Stimulated activated naive CD8-positive, alpha-beta T cell treated with anti-CD3 and anti-CD28 coated beads, Interleukin-15, Interleukin-2, amounts not matched to agents 100 U/mL and 50 U/mL, for 24 hours (primary cell): ENCODE data around the gene DPYSL4.
A peak's percentile ranks its signal among the peaks of the same experiment; 100 is the strongest.

Experiments
- ATAC-seq: fragments of 150-1000 bp; cut with Tn5 transposase; one replicate; pipeline ENCODE4 v1.10.0; 2021
- DNase-seq: peaks from one replicate; pipeline ENCODE4 v3.0.0; 2021

DPYSL4 gene

DNA sequence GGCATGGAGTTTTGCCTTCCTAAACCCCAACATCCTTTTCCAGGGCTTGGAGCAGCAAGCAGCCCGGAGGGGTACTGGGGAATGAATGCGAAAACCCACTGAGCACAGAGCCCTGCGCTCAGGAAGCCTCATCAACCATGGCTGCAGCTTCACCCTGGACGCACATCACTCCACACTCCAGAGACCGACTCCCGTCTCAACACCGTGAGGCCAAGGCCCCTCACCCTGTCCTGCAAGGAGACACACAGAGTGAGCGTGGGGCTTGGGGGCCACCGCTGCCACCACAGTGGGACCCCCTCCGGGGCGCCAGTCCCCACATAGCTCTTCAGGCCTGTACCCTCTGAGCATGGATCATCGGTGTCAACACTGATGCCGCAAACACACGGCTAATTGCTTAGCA, 41.9 kb downstream of the DPYSL4 start:
- ATAC-seq (no peak), DNase-seq (no peak)

DNA sequence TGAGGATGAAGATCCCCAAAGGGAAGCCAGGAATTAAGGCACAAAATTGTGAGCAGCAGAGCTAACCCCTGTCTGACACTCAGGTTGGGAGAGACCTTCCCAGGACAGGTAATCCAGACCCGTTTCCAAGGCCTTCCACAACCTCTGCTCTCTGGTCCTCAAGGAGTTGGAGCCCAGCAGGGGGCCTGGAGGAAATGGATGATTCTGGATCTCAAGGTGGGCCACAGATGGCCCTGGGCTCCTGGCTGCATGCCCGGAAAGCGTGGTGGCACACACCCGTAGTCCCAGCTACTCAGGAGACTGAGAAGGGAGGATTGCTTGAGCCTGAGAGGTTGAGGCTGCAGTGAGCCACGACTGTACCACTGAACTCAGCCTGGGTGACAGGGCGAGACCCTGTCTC, 42.3 kb downstream of the DPYSL4 start:
- no peak for ATAC-seq

DNA sequence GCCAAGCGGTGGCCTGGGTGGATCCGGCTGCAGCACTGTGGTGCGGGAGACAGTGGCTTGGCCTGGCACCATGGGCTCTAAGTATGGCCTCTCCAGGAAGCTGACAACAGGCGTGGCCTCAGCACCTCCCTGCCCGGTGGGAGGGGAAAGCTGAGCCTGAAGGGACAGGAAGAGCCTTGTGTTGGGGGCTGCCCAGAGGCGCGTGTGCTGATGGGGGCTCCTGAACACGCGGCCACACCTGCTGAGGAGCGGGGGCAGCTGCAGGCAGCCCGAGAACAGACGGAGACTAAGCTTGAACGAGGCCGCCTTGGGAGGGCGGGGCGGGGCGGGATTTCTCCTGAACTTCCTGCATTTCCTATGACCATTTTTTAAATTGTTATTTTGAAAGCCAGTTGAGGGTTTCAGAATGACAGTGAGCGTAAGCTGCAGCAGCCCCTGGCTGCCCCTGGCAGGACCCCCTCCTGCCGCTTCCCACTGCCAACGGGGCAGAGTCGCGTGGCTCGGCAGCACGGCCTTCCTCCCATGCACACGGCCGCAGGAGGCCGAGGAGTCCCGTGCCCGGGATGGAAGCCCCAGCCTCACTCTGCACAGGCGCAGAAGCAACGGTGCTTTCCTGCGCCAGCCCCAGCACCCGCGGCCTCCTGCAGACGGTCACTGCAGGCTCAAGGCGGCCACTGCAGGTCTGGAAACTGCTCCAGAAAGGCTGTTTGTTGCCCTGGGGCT, 43.2 kb downstream of the DPYSL4 start:
- ATAC-seq (peak; percentile 64), DNase-seq (peak; percentile 63)

More for the DNA sequence above, 42.3 kb downstream of the DPYSL4 start:
- DNase-seq: no peak

DNA sequence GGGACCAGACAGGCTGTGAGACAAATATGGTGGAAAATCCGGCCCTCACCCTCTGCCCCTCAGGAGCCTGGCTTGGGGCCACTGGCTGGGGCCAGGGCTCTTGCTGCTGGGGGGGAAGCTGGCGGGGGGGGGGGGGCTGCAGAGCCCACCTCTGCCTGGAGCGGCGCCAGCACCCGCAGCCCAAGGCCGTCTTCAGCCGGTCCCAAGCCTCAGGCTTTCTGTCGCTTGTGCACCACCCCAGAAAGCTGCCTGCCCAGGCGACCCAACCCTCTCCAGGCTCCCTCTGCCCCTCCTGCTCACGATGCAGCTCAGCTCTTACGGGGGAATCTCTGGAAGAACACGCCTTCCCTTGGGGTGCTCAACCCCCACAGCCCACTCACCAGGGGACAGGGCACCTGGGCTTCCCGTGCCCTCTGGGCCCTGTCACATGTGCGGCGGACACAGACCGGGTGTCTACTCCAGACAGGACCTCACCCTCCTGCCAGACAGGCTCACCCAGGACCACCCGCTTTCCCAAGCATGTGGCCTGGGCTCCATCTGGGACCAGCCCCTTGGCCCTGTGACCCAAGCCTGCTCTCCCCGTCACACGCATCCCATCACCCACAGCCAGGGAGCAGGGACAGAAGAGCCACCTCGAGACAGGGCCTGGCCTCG, 43.9 kb downstream of the DPYSL4 start:
- no peak for ATAC-seq
- DNase-seq: no peak

DNA sequence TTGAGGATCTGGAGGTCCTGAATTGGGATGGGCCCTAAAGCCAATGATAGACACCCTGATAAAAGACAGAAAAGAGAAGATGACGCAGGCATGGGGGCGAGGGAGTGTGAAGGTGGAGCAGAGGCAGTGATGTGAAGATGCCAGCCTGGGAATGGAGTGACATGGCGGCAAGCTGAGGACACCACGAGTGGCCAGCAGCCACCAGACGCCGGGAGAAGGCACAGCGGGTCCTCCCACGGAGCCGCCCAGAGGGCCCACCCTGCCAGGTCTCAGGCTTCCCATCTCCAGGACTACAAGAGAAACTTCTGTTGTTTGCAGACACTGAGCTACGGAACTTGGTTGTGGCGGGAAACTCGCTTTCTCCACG, 44.9 kb downstream of the DPYSL4 start:
- DNase-seq (no peak), ATAC-seq (no peak)

DNA sequence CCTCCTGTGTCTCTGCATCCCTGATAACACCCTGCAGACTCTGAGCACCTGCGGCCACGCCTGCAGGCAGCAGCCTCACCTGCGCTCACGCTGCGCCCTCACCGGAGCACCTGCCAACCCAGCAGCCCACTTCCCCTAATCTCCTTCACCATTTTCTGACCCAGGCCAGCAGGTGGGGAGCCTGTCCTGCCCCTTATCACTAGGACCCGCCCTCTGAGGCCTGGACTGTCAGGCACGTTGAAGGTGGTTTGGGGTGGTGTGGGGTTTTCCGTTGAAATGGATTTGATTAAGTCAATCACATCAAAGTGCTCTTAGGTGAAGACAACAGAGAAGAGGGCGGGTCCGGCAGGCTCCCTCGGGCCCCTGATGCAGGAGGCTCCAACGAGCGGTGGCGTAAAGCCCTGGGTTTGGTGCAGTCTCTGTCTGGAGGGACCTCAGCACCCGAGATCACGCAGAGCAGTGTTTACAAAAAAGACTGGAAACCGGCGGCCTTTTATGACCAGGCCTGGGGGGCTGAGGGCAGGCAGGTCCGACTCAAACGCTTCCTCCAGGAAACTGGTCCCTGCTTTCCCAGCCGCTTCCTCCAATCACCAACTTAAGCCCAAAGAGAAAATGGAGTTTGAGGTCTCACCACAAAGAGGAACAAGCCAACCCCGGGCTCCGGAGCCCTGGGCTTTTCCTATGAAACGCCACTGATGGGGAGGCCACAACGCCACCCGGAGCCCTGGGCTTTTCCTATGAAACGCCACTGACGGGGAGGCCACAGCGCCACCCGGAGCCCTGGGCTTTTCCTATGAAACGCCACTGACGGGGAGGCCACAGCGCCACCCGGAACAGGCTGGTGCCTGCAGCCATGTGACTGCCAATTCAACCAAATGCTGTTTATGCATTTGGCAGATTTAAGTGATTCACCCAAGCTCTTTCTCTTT, 45.5 kb downstream of the DPYSL4 start:
- ATAC-seq (peak; percentile 33), DNase-seq (peak; percentile 46)

DNA sequence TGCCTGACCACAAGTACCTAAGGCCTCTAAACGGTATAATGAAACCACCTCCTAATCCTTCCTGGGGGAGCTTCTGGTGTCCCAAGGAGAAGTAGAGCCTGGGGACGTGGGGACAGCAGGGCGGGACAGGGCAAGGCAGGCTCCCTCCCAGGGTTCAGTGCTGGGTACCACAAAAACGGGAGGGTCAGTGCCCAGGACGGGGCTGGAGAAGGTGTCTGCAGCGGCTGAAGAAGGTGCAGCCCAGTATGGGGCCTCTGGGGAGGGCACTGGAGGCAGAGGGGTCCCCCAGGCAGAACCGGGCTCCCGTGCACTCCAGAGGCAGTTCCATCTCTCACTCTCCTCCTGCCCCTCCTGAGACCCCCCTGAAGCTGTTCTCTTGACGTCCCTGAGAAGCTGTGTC, 46.2 kb downstream of the DPYSL4 start:
- DNase-seq: no peak
- ATAC-seq: no peak

DNA sequence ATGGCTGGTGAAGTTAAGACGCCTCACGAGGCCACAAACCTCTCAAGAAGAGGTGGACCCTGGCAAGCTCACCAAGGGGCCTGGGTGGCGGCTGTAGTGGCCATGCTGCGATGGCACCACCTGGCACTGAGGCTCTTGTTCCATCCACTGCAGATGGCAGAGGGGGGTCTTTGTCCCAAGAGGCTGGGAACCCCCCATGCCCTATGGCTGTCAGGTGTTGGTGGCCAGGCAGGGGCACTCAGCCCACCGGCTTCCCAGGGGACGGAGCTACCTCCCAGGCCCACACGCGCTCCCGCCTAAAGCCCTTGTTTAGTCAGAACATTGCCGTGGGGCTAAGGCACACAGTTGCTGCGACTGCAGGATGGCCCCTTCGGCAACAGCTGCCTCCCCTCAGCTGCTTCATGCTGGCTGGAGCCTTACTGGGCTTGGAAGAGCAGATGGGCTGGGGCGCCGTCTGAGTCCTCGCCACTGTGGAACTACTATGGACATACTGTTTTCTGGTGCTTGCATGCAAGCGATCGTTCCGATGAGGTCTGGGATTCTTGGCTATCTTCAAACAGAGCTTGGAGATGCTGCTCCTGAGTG, 46.8 kb downstream of the DPYSL4 start:
- ATAC-seq: no peak
- DNase-seq: no peak

DNA sequence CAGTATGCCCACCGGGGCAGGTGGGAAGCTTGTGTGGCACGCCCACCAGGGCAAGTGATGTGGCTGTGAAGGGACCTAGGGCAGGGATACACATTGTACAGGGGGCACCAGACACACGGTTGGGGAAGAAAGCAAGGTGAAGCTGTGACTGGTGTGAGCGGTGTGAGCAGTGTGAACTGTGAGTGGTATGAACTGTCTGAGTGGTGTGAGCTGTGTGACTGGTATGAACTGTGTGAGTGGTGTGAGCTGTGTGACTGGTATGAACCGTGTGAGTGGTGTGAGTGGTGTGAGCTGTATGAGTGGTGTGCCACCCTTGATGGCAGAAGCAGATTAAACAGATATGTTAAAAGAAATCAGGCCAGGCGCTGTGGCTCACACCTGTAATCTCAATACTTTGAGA, 48.1 kb downstream of the DPYSL4 start:
- DNase-seq (no peak), ATAC-seq (no peak)

DNA sequence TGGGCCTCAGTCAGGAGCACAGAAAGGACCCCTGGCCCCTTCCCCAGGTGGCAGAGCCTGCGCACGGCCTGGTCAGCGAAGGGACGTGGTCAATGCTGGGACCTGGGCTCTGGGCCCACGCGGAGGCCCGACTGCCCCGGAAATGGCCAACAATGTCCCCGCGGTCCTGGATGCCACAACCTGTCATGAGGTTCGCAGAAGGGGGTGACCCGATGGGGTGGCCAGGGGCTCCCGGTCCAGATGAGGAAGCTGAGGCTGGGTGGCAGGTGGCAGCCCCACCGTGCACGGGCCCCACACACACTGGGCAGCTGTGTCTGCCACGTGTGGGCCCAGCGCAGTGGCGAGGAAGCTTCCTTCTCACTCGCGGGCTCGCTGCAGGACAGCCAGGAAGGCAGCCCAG, 49.4 kb downstream of the DPYSL4 start:
- ATAC-seq: no peak
- no peak for DNase-seq

DNA sequence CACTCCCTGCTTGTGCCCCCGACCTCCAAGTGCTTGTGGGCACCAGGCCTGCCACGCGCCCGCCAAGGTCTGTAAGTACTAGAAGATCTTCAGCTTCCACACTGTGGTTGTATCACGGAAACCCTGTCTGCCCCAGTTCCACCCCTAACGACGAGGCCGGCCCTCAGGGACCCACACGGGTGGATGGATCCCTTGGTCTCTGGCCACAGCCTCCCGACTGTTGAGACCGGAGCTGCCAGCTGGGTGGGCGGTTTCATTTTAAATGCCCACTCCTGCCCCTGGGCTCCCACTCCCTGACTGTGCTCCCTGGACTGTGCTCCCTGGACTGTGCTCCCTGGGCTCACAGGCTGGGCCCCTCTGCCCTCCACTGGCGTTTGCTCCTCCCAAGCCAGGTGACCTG, 50.1 kb downstream of the DPYSL4 start:
- no peak for ATAC-seq
- no peak for DNase-seq

DNA sequence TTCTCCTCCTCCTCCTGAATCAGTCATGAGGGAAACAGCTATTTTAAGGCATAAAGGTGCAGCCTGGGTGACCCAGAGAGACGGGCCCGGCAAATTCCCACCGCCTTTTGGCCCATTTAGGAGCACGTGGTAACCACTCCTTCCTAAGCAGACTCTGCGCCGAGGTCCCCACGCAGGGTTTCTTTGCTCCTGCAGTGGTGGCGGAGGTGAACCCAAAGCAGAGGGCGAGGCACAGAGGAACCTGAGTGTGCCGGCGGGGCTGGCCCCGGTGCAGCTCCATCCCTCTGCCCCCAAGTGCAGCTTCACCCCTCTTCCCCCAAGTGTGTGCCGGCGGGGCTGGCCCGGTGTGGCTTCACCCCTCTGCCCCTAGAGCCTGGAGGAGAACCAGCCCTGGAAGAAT, 50.6 kb downstream of the DPYSL4 start:
- DNase-seq (no peak), ATAC-seq (no peak)

DNA sequence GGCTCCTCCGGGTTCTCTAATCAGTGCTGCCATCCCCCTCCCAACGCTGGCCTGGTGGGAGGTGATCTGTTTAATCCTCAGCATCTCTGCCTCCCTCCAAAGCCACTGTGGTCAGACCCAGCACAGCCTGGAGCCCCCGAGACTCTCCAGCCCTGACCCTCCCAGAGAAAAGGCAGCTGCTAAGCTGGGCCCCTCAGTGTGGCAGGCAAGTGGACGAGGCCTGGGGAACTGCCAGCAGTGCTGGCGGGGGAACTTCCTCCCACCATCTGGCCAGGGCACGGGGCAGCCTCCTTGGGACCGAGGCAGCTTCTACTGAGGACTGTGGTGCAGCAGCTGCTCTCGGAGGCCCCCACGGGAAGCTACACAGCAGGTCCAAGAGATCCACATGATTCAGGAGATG, 51.1 kb downstream of the DPYSL4 start:
- ATAC-seq (no peak), DNase-seq (no peak)

DNA sequence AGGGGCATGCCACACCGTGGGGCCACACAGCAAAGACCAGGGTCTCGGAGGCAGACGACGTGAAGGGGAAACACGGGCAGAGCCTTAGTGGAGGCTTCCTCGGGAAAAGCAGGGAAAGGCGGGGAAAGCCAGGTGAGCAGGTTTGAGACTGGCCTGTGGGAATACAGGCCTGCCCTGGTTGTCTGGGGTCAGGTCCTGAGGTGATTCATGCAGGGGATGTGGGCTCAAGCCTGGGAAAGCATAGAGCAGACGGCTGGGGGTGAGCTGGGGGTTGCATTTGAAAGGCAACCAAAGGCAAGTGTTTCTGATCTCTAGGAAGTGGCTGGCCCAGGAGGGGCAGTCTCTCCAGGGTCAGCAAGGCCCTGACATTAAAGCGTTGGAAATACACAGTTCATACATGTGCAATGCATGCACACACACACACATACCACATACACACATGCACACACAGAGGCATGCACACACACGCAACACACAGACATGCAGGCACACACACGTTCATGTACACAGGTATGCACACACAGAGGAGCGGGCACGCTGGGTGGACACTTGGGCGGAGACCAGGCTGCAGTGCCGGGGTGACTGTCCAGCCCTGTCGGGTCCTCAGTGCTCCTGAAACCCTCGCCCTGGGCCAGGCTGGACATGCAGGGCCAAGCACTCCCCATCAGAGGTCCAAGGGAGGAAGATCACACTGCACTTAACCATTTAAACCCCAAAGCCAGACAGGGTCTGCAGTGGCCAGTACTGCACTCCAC, 51.8 kb downstream of the DPYSL4 start:
- no peak for DNase-seq
- ATAC-seq: peak; percentile 6

DNA sequence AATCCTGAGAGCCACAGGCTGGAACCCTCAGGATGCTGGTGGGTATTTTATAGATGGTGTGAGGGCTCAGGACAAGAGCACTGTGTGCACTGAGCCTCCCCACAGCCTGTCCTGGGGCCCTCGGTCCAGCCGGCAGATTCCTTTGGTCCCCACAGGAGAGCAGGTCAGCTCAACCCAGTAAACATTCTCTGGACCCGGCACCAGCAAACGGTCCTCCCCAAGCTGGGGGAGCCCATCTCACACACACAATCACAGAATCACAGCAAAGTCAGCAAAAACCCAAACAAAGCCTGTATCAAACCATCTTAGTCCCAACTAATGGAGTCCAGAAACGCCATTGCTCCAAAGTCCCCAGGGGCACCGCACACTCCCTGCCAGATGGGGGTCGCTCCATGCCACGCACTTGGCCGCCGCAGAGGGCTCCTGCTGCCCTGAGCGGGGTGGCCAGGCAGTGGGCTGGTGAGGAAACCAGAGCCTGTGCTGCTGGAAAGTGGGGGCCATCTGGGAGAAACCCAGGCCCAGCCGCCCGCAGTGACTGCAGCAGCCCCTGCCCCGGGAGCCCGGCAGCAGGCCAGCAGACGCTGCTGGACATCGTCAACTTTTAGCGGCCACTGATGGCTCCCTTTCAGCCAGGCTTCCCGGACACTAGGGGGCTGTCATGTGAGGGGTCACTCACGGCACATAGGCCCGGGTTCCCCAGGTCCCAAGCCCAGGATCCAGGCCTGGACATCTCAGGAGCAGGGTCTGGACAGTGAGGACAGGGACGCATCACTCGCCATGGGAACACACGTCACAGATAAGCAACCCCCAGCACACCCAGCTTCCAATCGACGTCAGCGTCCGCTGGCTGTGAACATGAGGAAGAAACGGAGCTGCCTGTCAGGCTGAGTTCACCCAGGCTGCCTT, 52.6 kb downstream of the DPYSL4 start:
- DNase-seq (no peak), ATAC-seq (no peak)

DNA sequence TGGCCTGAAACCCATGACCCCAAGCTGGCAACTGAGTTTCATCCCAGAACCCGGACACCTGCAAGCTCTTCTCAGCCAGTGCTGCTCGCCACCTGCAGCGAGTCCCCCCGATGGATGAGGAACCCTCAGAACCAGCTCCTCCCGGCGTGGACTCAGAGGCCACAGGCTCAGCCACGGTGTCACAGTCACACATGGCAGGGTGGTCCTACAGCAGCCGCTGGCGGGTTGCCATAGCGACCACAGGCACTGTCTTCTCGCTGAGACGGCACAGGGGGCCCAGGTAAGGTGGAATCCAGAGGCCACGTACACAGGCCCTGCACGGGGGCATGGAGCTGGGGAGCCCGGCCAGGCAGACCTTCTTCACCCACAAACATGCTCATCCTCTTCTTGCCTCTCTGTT, 53.4 kb downstream of the DPYSL4 start:
- ATAC-seq (no peak), DNase-seq (no peak)

DNA sequence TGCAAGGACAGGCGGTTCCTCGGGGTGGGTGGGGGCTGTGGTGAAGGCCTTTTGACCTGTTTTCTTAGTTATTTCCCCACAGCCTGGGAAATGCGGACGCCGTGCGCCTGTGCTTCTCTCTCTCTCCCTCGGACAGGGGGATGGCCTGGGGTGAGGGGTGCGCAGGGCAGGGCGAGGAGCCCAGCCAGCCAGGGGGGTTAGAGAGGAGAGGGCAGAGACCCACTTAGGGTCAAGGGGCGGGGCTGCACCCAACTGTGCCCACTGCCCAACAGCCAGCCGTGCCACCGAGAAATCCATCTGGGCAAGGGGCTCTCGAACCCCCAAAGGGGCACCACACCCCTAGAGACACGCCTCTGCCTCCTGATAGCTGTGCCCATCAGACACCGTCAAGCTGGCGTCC, 53.8 kb downstream of the DPYSL4 start:
- ATAC-seq: no peak
- DNase-seq: no peak

DNA sequence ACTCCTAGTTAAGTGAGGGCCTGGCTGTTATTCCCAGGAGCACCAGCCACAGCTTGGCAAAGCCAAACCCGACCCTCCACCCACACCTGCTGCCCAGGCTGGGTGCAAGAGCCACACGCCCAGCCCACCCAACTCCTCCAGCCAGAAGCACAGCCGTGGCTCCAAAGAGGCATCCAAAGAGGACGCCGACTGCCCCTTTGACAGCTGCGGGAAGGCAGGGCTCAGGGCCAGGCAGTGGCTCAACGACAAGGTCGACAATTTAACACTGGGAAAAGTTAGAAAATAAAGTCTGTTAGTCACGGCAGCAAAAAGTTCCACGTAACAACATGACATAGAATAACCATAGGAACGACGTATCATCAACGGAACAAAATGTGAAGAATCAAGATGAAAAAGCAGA, 54.3 kb downstream of the DPYSL4 start:
- ATAC-seq (no peak), DNase-seq (no peak)

DNA sequence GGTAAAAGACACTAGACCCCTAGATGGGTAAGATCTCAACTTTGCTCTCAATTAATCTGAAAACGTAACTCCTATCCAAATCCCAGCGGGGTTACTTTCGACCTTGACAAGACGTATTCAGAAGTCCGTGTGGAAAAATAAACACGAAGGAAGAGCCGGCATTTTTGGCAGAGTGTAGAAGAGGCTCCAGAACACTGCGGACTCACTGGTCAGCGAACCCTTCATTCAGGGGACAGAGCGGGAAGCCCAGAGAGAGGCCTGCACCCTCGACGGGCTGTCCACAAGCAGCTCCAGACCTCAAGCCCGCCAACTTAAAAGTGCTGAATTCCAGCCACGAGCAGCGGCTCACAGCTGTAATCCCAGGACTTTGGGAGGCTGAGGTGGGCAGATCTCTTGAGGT, 54.7 kb downstream of the DPYSL4 start:
- no peak for ATAC-seq
- no peak for DNase-seq

DNA sequence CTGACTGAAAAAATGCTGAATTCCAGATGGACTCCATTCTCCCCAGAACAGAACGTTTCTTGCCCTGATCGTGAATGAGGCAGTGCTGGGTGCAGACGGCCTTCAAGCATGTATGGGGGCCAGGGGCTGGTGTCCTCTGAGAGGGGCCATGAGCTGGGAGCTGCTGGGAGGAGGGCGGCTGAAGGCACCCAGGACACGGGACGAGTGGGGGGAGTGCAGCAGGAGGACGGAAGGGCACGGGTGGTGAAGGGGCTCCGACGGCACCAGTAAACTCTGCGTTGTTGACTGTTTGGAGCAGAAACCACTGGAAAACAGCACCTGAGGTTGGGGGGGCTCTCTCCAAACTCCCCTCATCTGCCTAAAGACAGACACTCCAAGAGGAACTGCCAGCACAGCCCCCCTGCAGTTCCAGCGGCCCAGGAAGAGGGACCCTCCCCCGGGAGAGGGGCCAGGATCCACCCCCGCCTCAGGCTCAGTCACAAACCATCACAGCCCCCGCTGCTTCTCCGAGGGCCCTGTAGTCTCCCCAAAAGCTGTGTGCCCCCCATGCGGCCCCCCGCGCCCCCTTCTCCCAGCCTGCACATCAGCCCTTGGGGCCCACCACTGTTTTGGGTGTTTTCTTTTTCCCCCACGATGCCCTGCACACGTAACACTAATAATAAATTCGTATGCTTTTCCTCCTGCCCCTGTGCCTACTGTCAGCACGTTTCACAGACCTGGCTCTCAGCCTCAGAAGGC, 55.5 kb downstream of the DPYSL4 start:
- ATAC-seq: no peak
- no peak for DNase-seq
